ENCODE data around the gene RNASE1.

The RNASE1 gene

GRCh38 chr14:20807304-20808161 lies 4.9 kb upstream of the RNASE1 start:
- no peak for DNase-seq (ENCODE audit: low read depth, low spot score)
- in situ Hi-C loops (cut with HindIII; ENCODE audit: low sequenced_read_pairs) = no loop called here
- TF ChIP-seq, protein P1, sequence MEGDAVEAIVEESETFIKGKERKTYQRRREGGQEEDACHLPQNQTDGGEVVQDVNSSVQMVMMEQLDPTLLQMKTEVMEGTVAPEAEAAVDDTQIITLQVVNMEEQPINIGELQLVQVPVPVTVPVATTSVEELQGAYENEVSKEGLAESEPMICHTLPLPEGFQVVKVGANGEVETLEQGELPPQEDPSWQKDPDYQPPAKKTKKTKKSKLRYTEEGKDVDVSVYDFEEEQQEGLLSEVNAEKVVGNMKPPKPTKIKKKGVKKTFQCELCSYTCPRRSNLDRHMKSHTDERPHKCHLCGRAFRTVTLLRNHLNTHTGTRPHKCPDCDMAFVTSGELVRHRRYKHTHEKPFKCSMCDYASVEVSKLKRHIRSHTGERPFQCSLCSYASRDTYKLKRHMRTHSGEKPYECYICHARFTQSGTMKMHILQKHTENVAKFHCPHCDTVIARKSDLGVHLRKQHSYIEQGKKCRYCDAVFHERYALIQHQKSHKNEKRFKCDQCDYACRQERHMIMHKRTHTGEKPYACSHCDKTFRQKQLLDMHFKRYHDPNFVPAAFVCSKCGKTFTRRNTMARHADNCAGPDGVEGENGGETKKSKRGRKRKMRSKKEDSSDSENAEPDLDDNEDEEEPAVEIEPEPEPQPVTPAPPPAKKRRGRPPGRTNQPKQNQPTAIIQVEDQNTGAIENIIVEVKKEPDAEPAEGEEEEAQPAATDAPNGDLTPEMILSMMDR (IDR thresholded peaks at IDR 0.05; ENCODE audit: low read depth, low read length) = no peak
- H3K4me3 ChIP-seq (ENCODE audit: low read depth, low read length) = no peak overlapping the region

- in situ Hi-C loops (cut with HindIII; ENCODE audit: low sequenced_read_pairs) = no loop called here
- no peak overlapping the region for H3K4me3 ChIP-seq (ENCODE audit: low read depth, low read length)
- DNase-seq (ENCODE audit: low read depth, low spot score) = no peak
- TF ChIP-seq, protein P1 (IDR thresholded peaks at IDR 0.05; ENCODE audit: low read depth, low read length) = no peak
Measured at GRCh38 chr14:20805485-20805884, 2.8 kb upstream of the RNASE1 start.

DNA sequence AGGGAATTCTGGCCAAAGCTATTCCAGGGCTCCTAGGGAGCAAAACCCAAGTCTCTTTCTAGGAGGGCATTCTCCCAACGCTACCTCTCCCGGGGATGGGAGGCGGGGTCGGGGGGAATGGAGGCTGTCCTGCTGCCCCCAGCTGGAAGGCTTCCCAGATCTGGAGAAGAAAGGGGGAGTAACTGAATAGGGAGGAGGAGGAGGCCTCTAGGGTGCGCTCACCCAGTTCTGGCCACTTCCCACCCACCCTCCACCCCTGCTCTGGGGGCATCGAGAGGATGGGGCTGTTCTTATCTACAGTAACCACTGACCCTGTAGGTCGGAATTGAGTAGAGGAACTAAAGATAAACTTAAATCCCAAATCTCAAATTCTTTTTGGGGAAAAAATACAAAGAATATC lies 579 bp upstream of the RNASE1 start:
- in situ Hi-C loops (cut with HindIII; ENCODE audit: low sequenced_read_pairs) = no loop called here
- no peak overlapping the region for H3K4me3 ChIP-seq (ENCODE audit: low read depth, low read length)
- DNase-seq (ENCODE audit: low read depth, low spot score) = no peak
- TF ChIP-seq, protein P1 (IDR thresholded peaks at IDR 0.05; ENCODE audit: low read depth, low read length) = no peak

DNA sequence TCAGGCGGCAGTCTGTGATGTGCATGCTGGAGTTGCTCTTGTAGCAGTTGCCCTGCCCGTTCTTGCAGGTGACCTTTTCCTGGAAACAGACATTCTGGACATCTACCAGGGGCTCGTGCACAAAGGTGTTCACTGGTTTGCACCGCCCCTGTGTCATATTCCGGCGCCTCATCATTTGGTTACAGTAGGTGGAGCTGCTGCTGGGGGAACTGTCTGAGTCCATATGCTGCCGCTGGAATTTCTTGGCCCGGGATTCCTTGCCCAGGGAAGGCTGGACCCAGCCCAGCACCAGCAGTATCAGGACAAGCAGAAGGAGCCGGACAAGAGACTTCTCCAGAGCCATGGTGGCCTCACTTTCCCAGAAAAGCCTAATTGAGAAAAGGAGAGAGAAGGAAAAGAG lies 918 bp downstream of the RNASE1 start:
- no peak overlapping the region for H3K4me3 ChIP-seq (ENCODE audit: low read depth, low read length)
- DNase-seq (ENCODE audit: low read depth, low spot score) = no peak
- in situ Hi-C loops (cut with HindIII; ENCODE audit: low sequenced_read_pairs) = no loop called here
- TF ChIP-seq, protein P1 (IDR thresholded peaks at IDR 0.05; ENCODE audit: low read depth, low read length) = no peak

GRCh38 chr14:20799892-20800544 lies 2.6 kb downstream of the RNASE1 start:
- TF ChIP-seq, protein P1 (IDR thresholded peaks at IDR 0.05; ENCODE audit: low read depth, low read length) = no peak
- no peak for DNase-seq (ENCODE audit: low read depth, low spot score)
- in situ Hi-C loops (cut with HindIII; ENCODE audit: low sequenced_read_pairs) = no loop called here
- no peak overlapping the region for H3K4me3 ChIP-seq (ENCODE audit: low read depth, low read length)

DNA sequence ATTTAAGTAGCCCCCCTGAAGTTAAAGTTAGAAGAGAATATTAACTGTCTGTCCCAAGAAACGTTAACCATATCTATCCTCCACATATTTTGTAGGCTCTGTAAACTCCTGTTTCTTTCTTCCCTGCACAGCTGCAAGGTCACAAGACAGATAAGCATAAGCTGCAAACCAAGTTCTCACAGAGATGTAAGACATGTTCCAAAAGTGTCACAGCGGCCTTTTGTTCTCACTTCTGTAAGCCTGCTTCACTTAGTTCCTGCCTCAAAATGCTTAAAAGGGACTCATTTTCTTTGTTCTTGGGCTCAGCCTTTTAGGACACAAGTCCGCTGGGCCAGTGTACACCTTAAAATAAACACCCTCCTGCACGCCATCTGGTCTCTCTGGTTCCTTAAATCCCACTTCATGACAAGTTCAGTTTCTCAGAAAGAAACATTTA lies 3.2 kb downstream of the RNASE1 start:
- DNase-seq (ENCODE audit: low read depth, low spot score) = no peak
- TF ChIP-seq, protein P1 (IDR thresholded peaks at IDR 0.05; ENCODE audit: low read depth, low read length) = no peak
- in situ Hi-C loops (cut with HindIII; ENCODE audit: low sequenced_read_pairs) = no loop called here
- no peak overlapping the region for H3K4me3 ChIP-seq (ENCODE audit: low read depth, low read length)
